Measurements from ENCODE around the gene SCAMP4. TPM values are rescaled to one million over a fixed set of nuclear protein-coding genes. Genes with fewer than 3 reads are reported as not detected.

SCAMP4 gene
- total RNA-seq, 1 experiment from 2014 or later = 81.3 TPM

DNA sequence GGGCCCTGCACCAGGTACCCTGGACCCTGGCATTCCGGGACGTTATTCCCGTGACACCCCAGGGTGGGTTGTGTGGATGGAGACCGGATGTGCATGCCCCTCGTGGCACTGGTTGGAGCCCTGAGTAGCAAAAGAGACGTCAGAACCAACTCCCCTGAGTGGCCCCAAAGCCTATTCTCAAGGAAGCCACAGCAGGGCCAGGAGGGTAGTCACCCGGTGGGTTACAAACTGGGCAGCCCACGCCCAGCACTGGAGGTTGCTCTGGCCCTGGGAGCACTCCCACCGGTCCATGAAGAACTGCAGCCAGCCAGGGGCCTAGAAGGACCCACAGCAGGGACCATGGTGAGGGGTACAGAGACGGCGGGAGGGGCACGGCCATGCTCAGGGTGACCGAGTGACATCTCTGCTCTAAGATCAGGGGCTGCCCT lies 49.4 kb upstream of the SCAMP4 start:
- Mint-ChIP-seq H3K4me3 (peak overlapping the region; percentile 47; the same call in 1 of the 2 replicates), H3K27me3 (ENCODE audit: low read depth) (no peaks in the 10 kb centered on the region; the same call in none of the 2 replicates), H3K36me3 (no peaks in the 10 kb centered on the region), H3K27ac (no peak overlapping the region), H3K4me1 (peaks cover 47% of the 10 kb centered on the region), H3K9me3 (no peaks in the 10 kb centered on the region)
- ChIA-PET CTCF (interaction anchor here (1.0 to 8.2 kb wide), 11 partner anchors 9 to 1906 kb away, joined by 4 to 70 read pairs (median 7); no protein-coding TSS in a partner anchor), POLR2A (interaction anchor here (1.0 to 1.5 kb wide), 3 partner anchors 9 to 48 kb away, joined by 3 to 6 read pairs (median 4); no protein-coding TSS in a partner anchor)
- no peak for DNase-seq (ENCODE audit: low spot score)
- no peak for ATAC-seq
- no peak for TF ChIP-seq ATF6 (CRISPR knock-in tag; IDR thresholded peaks at IDR 0.05)
- no peak for TF ChIP-seq NFATC4 (CRISPR knock-in tag; IDR thresholded peaks at IDR 0.05)

DNA sequence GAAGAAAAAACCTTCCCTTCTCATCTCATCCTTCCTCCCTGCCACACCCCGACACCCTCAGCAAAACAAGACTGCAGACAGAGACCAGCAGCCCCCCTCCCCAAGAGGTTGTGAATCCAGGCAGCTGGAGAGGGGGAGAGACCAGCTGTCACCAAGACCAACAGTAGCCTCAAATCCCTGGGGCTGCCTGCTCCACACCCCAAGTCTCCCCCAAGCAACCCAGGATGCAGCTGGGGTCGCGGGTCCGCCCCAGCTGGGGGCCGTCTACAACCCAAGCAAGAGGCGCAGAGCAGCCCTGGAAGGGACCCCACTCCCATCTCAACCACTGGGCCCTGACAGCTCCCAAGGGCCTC lies 48.9 kb upstream of the SCAMP4 start:
- POLR2A ChIA-PET = no interaction called here
- ATAC-seq = no peak
- CTCF ChIA-PET = interaction anchor here (1.8 to 8.2 kb wide), 6 partner anchors 13 to 184 kb away, joined by 4 to 70 read pairs (median 6); no protein-coding TSS in a partner anchor
- Mint-ChIP-seq H3K36me3 (no peaks in the 10 kb centered on the region), H3K4me1 (peaks cover 49% of the 10 kb centered on the region), H3K27me3 (ENCODE audit: low read depth) (peaks cover 2% of the 10 kb centered on the region), H3K9me3 (no peaks in the 10 kb centered on the region), H3K27ac (no peak overlapping the region), H3K4me3 (peak overlapping the region; percentile 47)
- DNase-seq (ENCODE audit: low spot score) = no peak
- TF ChIP-seq KAT7 (CRISPR knock-in tag; IDR thresholded peaks at IDR 0.05; ENCODE audit: borderline replicate concordance) (no peak), ZNF396 (CRISPR knock-in tag; IDR thresholded peaks at IDR 0.05; ENCODE audit: borderline replicate concordance) (no peak), MYBL2 (CRISPR knock-in tag; IDR thresholded peaks at IDR 0.05) (no peak), IRF1 (CRISPR knock-in tag; IDR thresholded peaks at IDR 0.05) (no peak), ARID4B (CRISPR knock-in tag; IDR thresholded peaks at IDR 0.05; ENCODE audit: borderline replicate concordance) (no peak)
- TF ChIP-seq, protein P1, sequence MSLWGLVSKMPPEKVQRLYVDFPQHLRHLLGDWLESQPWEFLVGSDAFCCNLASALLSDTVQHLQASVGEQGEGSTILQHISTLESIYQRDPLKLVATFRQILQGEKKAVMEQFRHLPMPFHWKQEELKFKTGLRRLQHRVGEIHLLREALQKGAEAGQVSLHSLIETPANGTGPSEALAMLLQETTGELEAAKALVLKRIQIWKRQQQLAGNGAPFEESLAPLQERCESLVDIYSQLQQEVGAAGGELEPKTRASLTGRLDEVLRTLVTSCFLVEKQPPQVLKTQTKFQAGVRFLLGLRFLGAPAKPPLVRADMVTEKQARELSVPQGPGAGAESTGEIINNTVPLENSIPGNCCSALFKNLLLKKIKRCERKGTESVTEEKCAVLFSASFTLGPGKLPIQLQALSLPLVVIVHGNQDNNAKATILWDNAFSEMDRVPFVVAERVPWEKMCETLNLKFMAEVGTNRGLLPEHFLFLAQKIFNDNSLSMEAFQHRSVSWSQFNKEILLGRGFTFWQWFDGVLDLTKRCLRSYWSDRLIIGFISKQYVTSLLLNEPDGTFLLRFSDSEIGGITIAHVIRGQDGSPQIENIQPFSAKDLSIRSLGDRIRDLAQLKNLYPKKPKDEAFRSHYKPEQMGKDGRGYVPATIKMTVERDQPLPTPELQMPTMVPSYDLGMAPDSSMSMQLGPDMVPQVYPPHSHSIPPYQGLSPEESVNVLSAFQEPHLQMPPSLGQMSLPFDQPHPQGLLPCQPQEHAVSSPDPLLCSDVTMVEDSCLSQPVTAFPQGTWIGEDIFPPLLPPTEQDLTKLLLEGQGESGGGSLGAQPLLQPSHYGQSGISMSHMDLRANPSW (CRISPR knock-in tag; conservative IDR thresholded peaks at IDR 0.05; ENCODE audit: low read depth) = no peak

- no peaks in the 10 kb centered on the region for H3K9me3 Mint-ChIP-seq
- peak; percentile 70 for DNase-seq (ENCODE audit: low spot score)
- POLR2A ChIA-PET = no interaction called here
- peak; percentile 6 for ATAC-seq
- H3K27me3 Mint-ChIP-seq (ENCODE audit: low read depth) = peaks cover 7% of the 10 kb centered on the region
- no peaks in the 10 kb centered on the region for H3K36me3 Mint-ChIP-seq
- CTCF ChIA-PET = interaction anchor here (0.6 to 8.2 kb wide), 11 partner anchors 8 to 366 kb away, joined by 3 to 70 read pairs (median 5); partner anchors contain the start of genes ABHD17A, REEP6 and REXO1
- peak overlapping the region; percentile 53 for H3K4me3 Mint-ChIP-seq
- peaks cover 54% of the 10 kb centered on the region for H3K4me1 Mint-ChIP-seq
- H3K27ac Mint-ChIP-seq = no peak overlapping the region
- TF ChIP-seq ZNF138 (CRISPR knock-in tag; conservative IDR thresholded peaks at IDR 0.05) (no peak), GABPB1 (CRISPR knock-in tag; IDR thresholded peaks at IDR 0.05) (no peak), EMX1 (CRISPR knock-in tag; IDR thresholded peaks at IDR 0.05) (no peak), ARID4B (CRISPR knock-in tag; IDR thresholded peaks at IDR 0.05; ENCODE audit: borderline replicate concordance) (no peak), GTF2I (CRISPR knock-in tag; conservative IDR thresholded peaks at IDR 0.05) (no peak)
Observed at GRCh38 chr19:1856698-1857603, 48.2 kb upstream of the SCAMP4 start.
